GM21447 (cell line): ENCODE data around the gene PPP1R3E.
A peak's percentile ranks its signal among the peaks of the same experiment; 100 is the strongest.
"Not testable (repeated sequence)": the region's sequence is repeated elsewhere in the genome, so short reads cannot be mapped to it uniquely, and the experiment has no call there.

Source experiments
- ATAC-seq: cut with Tn5 transposase; IDR thresholded peaks from one replicate; pipeline ENCODE4 v1.9.1; 2021; ENCODE audit not compliant: unreplicated experiment

Gene PPP1R3E

GRCh38 chr14:23302290-23303225, at the start of gene PPP1R3E:
TSS of gene PPP1R3E (minus strand) at chr14:23302859. CDS start at chr14:23302576, 283 bp downstream.
- ATAC-seq = peak; percentile 34

- no peak for ATAC-seq
Observed at GRCh38 chr14:23351681-23352505, 49.2 kb upstream of the PPP1R3E start.

- no peak for ATAC-seq
Observed at GRCh38 chr14:23349156-23349845, 46.6 kb upstream of the PPP1R3E start.

GRCh38 chr14:23348297-23348655, 45.6 kb upstream of the PPP1R3E start:
- ATAC-seq = no peak

GRCh38 chr14:23347406-23348296, 45.0 kb upstream of the PPP1R3E start:
- no peak for ATAC-seq

- ATAC-seq = no peak
Observed at GRCh38 chr14:23346693-23347405, 44.2 kb upstream of the PPP1R3E start.

GRCh38 chr14:23345987-23346692, 43.5 kb upstream of the PPP1R3E start:
- no peak for ATAC-seq

- no peak for ATAC-seq
Observed at GRCh38 chr14:23344481-23344880, 41.8 kb upstream of the PPP1R3E start.

GRCh38 chr14:23339506-23340268, 37.0 kb upstream of the PPP1R3E start:
- ATAC-seq = no peak

- ATAC-seq = no peak
Observed at GRCh38 chr14:23335623-23336022, 33.0 kb upstream of the PPP1R3E start.

GRCh38 chr14:23327947-23328744, 25.5 kb upstream of the PPP1R3E start:
- ATAC-seq = no peak

- no peak for ATAC-seq
Observed at GRCh38 chr14:23326491-23327332, 24.1 kb upstream of the PPP1R3E start.

- not testable (repeated sequence) for ATAC-seq
Observed at GRCh38 chr14:23325746-23326145, 23.1 kb upstream of the PPP1R3E start.

GRCh38 chr14:23324993-23325392, 22.3 kb upstream of the PPP1R3E start:
- ATAC-seq = no peak

- no peak for ATAC-seq
Observed at GRCh38 chr14:23324455-23324846, 21.8 kb upstream of the PPP1R3E start.

GRCh38 chr14:23323838-23324454, 21.3 kb upstream of the PPP1R3E start:
- ATAC-seq = no peak
